OCI-M2 (cell line): ENCODE data around the gene MCM8.

ENCODE experiments used
- DNase-seq: peaks from one replicate; lab custom pipeline; 2025; ENCODE audit not compliant: unreplicated experiment; lab: John Stamatoyannopoulos, UW

MCM8 gene

DNA sequence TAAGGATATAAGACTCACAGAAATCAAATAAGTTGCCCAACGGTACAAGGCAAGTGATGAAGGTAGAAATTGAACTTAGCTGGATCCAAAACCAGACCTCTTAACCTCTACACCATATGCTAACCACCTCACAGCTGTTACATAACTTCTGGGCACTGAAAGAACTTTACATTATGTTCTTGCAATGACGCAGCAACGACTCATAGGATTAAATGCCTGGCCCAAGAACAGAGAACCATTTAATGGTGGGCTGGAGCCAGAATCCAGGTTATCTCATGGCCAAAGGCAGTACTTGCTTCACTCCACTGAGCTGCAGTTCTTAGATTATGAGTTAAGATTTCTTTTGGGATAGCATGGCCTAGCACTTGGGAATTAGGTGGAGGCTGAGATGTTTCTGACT is 4.5 kb upstream of the MCM8 start:
- DNase-seq = no peak

DNA sequence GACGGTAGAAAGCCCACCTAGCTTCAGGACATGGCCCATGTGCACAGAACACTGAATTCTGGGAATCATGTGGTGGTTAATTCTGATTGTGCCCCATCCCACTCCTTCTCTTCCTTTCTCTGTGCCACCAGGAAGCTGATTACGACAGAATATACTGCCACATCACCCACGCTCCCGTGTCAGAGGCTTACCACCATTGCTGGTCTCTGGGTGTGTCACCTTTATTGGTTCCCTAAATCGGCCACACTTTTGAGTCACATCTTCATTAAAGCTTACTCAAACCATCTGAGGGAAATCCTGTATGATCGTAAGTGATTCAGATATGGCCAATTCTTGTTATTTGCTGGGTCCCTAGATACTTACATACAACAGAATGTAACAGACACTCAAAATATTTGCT is 3.2 kb upstream of the MCM8 start:
- no peak for DNase-seq

DNA sequence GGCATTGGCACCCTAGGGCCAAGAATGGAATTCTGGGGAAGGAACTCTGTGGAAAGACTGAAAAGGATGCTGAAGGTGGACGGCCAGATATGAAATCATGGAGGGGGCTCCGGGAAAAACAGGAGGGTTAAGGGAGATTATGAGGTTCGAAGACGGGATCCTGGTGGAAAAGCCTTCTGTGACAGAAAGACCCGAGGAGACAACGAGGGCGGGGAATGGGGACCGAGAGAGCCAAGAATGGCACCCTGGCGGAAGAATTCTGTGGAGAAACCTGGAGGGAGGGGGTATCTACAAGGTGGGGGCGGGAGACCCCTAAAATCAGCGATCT is 545 bp upstream of the MCM8 start:
- DNase-seq = no peak

DNA sequence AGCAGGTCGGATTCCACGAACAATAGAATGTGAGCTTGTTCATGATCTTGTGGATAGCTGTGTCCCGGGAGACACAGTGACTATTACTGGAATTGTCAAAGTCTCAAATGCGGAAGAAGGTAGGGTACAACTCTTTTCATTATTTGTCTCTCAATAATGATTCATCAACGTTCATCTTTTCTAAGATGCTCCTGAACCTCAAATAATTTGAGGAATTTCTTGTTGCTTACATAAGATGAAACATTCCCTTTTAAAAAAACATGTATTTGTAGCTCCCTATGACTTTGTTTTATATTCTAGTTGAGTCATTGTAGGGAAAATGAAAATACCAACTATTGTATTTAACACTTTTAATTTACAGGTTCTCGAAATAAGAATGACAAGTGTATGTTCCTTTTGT is 17.0 kb downstream of the MCM8 start:
- DNase-seq = no peak

DNA sequence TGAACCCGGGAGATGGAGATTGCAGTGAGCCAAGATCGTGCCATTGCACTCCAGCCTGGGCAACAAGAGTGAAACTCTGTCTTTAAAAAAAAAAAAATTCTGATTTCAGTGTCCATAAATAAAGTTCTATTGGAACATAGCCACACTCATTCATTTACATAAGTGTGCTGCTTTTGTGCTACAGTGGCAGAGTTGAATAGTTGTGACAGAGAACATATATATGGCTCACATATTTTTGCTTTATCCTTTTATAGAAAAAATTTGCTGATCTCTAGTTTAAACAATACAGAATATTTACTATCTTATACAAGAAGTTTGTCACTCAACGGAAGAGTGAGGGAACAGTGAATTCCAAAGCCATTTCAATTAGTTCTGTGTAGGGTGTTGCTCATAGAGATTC is 18.0 kb downstream of the MCM8 start:
- no peak for DNase-seq

DNA sequence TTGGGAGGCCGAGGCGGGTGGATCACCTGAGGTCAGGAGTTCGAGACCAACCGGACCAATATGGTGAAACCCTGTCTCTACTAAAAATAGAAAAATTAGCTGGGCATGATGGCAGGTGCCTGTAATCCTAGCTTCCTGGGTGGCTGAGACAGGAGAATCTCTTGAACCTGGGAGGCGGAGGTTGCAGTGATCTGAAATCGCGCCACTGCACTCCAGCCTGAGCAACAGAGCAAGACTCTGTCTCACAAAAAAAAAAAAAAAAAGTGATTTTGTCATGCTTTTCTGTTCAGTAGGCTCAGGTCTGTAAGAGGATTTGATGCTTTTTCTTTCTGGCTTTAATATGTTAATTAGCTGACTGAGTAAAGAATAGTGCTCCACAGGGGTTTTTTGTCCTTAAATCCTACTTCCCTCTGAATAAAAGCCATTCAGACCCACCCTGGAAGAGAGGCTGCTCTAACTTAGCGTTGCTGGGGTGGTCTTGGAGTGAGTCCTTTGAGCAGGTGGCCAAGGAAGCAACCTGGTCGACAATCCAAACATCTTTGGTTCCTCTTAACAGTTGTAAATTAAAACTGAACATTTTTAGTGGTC is 19.0 kb downstream of the MCM8 start:
- no peak for DNase-seq

DNA sequence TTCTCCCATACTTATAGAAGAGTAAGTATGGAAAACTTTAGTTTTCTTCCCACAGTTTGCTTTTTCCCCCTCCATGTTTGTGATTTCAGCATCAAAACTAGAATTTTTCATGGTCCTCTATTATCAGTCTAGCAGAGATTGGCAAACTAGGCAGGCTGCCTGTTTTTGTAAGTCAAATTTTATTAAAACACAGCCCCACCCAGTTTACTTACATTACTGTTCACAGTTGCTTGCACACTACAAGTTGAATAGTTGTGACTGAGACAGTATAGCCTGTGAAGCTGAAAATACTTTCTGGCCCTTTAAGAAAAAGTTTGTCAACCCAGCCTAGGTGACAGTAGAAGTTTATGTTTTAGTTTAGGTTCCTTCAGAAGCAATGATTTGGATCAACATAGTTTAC is 19.5 kb downstream of the MCM8 start:
- no peak for DNase-seq

DNA sequence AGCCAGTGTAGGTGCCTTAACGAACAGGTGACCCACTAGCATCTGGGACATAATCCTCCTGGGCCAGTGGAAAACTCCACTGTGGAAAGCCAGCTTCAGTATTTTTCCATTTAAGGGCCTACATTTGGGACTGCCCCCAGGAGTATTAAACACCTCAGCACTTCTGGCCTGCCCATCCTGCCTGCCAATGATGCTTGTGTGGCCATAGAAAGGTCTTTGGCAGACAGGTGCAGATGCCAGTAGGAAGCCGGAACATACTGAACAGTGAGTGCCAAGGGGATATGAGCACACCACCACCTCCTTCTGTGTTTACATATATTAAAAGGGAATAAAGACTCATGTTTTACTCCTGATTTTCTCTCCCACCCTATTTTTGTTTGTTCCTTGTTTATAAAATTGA is 19.9 kb downstream of the MCM8 start:
- DNase-seq = no peak

DNA sequence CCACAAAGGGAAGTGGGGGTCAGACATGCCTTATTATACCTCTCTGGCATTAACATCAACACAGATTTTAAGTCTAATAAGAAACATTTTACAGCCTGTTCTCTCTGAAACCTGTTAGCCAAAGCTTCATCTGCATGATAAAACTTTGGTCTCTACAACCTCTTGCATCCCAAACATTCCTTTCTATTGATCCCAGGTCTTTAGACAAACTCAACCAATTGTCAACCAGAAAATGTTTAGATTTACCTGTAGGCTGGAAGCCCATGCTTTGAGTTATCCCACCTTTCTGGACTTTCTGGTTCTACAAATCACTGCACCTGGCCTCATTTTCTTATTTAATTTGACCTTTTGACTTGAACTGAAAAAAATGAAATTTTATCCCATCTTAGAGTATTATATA is 20.8 kb downstream of the MCM8 start:
- no peak for DNase-seq

DNA sequence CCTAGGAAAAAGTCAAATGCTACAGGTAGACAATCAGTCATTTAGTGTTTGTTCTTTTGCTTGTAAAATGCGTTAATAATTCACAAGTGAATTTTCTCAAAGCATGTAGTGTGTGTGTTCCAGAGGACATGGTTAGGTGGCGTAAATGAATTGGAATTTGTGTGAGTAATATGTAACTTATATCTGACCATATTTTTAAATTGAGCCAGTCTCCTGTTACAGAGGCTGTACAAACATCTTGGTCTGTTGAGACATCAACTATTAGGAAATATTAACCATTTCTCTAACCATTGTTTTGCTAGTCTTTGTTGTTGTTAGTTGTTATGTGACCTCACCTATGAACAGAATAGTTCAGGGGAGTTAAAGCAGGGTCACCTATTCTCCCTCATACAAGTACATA is 22.7 kb downstream of the MCM8 start:
- no peak for DNase-seq

DNA sequence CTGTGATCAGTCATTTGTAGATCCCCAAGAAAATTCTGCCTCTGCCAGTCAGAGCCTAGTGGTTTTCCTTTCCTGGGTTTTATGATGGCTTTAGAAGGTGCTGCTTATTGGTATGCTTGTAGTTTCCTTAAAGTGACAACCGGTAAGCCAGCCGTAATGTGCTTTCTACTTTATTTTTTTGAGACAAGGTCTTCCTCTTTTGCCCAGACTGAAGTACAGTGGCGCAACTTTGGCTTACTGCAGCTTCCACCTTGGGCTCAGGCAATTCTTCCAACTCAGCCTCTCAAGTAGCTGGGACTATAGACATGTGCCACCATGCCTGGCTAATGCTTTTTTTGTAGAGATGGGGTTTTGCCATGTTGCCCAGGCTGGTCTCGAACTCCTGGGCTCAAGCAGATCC is 23.5 kb downstream of the MCM8 start:
- no peak for DNase-seq

DNA sequence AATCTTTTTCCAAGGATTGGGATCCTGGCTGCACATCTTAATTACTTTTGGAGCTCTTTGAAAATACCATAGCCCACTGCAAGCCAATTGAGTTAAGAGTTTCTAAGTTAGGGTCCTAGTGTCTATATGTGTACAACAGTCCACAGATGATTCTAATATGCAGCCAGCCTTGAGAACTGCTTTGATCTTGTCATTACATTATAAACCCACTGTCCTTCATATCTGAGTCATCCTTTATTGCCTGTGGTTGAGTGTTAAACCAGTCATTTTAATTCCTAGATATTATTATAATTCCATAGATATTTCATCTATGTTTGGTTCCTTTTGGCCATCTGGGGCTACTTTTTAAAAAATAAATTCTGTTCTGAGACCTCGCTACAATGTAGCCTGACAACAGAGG is 24.1 kb downstream of the MCM8 start:
- no peak for DNase-seq

DNA sequence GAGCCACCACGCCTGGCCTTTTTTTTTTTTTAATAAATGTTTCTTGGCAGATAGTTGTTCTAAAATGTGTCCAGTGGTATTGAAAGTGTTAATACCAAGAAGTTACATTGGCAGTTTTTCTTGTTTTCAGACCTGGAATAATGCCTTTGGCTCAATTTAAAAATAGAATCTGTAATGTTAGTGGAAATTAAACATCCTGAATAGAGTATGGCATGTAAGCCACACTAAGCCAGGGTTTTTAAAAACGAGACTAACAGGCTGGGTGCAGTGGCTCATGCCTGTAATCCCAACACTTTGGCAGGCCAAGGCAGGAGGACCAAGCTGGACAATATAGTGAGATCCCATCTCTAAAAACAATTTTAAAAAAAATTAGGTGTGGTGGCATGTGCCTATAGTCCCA is 25.3 kb downstream of the MCM8 start:
- DNase-seq = no peak

DNA sequence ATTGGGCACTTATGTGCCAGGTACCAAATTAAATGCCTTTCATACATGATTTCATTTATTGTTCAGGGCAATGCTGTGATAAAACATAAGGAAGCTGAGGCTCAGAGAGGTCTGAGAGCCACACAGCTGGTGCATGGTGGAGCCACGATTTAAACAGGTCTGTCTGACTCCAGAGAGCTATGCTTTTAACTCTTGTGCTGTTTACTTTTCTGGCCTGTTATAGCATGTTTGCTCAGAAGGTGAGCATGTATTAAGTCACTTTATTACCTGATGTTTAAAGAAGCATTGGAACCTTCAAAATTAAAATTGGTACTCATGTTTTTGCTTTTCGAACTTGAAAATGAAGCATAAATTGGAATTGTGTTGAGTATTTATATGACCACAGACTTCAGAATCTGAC is 26.8 kb downstream of the MCM8 start:
- no peak for DNase-seq

DNA sequence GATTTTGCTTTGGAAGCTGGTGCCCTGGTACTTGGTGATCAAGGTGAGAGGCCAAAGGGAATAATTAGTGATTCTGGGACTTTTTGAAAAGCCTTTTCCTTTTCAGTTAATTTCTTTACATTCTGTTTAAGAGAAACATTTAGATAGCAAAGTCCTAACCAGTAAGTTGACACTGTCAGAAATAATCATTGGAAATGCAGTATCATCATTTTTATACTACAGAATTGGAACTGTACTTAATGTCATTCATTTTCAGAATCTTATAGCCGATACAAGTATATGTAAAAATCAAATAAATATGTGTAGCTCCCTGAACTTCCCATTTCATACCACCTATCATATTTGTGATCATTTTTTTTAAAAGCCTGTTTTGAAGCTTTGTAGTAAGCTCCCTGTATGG is 27.5 kb downstream of the MCM8 start:
- no peak for DNase-seq

DNA sequence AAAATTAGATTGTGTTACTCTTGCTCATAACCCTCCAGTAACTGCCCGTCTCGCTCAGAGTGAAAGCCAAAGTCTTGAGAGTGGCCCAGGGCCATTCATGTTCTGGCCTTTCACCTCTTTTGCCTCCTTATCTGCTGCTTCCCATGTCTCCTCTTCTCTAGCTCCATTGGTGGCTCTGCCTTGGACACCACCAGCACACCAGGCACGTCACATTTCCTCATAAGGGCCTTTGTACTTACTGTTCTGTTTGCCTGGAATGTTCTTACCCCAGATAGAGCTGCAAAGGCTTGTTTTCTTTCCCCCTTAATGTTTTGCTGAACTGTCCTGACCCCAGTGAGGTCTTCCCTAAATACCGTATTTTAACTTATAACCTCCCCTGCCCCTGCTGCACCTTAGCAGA is 29.3 kb downstream of the MCM8 start:
- DNase-seq = no peak

DNA sequence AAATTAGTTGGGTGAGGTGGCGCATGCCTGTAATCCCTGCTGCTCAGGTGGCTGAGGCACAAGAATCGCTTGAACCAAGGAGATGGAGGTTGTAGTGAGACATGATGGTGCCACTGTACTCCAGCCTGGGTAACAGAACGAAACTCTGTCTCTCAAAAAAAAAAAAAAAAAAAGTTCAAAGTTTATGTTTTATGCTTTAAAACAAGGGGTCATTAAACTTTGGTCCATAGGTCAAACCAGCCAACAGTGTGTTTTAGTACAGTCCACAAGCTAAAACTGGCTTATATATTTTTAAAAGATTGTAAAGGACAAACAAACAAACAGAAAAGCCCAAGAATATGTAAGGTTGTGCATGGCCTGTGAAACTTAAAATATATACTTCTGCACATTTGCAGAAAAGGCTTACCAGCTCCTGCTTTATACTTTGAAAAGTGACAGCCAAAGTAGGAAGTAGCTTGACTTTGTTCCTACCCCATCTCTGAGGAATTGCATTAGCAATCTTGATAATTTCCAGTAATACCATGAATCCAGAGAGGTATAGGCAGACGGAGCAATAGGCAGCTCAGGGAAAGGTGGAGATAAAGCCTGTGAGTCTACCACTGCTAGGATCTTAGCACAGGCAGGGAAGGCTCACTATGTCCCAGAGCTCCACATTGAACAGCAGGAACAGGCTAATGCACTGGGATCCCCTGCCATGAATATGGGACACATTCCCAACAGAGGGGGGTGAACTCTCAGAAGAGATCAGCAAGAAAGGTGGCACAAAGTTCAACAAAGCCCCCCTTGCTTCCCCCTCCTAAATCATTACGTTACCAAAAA is 30.5 kb downstream of the MCM8 start:
- DNase-seq = no peak

DNA sequence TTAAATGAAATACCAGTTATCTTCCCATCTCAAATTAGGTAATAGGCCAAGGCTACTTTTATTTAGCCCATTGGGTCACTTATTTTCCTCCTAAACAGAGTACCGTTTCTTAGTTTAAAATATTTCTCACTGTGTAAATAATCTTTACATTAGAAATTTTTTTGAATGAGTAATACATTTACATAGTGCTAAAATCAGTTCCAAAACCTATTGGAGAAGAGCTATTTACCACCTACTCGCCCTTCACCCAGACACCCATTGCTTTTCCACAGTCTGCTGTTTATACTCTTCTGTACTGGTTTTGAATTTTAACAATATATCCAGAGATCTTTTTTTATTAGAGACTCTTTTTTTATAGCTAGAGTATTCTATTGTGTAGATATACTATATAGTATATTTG is 36.9 kb downstream of the MCM8 start:
- no peak for DNase-seq

DNA sequence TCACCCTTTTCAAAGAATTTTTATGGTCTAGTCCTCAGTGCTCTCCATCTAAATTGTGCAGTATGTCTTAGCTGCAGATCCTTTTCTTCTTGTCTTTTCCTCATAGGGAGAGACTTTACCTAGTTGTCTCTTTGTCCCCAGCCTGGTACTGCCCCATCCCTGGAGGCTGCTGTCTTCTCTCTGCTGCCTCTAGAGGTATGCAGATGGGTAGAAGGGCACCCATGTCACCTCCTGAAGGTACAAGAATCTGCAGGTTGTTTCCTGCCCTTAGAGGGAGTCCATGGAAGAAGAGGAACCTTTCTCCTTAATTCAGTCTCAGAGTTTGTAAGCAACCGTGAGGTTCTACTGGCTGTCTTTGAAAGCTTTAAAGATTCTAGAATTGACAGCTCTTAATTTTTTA is 39.1 kb downstream of the MCM8 start:
- no peak for DNase-seq

DNA sequence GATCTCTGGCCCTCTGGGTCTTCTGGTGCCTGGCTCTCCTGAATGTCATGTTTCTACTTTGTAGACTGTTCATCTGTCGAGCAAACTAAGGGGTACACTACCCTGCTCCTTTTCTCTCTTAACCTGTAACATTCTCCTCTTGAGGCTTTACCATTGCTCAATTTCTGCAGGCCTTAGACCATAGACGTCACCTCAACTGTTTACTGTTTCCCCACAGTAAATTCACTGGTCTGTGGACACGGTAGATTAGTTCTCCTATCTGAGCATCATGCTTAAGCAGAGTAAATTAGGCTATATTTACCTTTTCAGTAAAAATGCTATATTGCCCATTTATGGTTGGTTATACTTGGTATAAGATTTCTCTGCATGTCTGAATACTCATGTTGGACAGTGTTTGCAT is 40.5 kb downstream of the MCM8 start:
- DNase-seq = no peak

DNA sequence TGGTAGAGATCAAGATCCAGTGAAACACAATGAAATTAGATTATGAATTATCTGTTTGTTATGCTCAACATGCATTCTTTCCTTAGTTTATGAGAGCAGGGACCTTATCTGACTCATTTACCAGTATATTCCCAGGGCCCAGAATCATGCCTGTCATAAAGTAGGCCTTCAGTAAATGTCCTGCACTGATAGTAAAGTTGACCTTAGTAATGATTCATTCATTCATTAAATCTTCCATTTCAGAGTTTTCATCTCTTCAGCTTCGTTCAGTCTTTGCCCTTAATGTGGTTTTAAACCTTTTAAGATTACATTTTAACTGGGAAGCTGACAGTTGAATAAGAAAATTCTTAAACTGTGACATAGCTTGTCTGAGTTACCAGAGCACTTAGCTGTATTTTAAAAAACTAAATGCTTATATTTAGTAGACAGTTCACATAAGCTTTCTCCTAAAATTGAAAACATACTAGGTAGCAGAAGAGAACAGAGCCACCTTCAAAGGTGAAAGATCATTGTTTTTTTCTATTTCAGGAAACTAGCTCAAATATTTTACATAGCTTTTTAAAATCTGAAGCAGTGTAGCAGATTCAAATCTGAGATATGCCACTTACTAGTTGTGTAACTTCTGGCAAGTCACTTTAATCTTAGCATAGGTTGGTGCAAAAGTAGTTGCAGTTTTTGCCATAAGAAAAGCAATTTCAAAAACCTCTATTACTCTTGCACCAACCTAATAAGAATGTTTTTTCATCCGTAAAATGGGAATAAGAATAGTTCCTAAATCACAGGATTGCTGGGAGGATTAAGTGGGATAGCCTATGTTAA is 41.4 kb downstream of the MCM8 start:
- no peak for DNase-seq

DNA sequence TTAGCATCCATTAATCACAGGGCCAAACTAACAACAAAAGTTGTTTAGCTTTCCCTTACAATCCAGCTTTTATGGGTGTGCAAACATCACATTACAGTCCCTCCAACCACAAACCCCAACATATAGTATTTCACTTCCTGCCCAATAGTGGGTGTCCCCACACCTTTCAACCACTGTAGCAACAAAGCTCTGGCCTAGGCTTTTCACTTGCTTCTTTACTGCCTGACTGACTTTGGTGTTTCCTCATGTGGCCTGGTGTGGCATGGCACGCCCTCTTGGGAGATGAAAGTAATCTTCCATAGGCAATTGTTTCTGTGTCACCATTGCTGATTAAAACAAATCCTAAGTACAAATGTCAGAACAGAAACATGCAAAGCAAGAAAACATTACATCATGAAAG is 46.3 kb downstream of the MCM8 start:
- DNase-seq = no peak
